Endometrial microvascular endothelial cells (primary cell): ENCODE results near the gene KRTAP5-2. TPM values are rescaled to one million over a fixed set of nuclear protein-coding genes. Genes with fewer than 3 reads are reported as not detected.

Experiments used
- in situ Hi-C: cut with HindIII; loops from 2 replicates; pipeline ENCODE4 v1.10.0; 2017; ENCODE audit warnings: low sequenced_read_pairs, low pct_unique_long_range_greater_than_20kb; ENCODE audit errors: inconsistent ontology term
- total RNA-seq: library from RNA; depleted of rRNA; stranded (reverse); fragments of >200 nt; gene quantifications from one replicate; pipeline ENCODE4 v1.2.3, GENCODE V29; 2015; ENCODE audit errors: inconsistent ontology term

Gene KRTAP5-2
- total RNA-seq, 1 donor from 2014 or later, result not detected

- in situ Hi-C loops, result no loop called here
Measured at GRCh38 chr11:1571760-1572196, 26.3 kb downstream of the KRTAP5-2 start.

GRCh38 chr11:1570896-1571759, 27.0 kb downstream of the KRTAP5-2 start:
- in situ Hi-C loops, result no loop called here

- in situ Hi-C loops, result no loop called here
Measured at GRCh38 chr11:1570531-1570895, 27.6 kb downstream of the KRTAP5-2 start.

- in situ Hi-C loops, result no loop called here
Measured at GRCh38 chr11:1570001-1570453, 28.1 kb downstream of the KRTAP5-2 start.

GRCh38 chr11:1569251-1569780, 28.8 kb downstream of the KRTAP5-2 start:
- in situ Hi-C loops, result no loop called here

GRCh38 chr11:1568441-1568911, 29.6 kb downstream of the KRTAP5-2 start:
- in situ Hi-C loops, result no loop called here

GRCh38 chr11:1567721-1568100, 30.4 kb downstream of the KRTAP5-2 start:
- in situ Hi-C loops, result no loop called here

- in situ Hi-C loops, result no loop called here
Measured at GRCh38 chr11:1567052-1567720, 30.9 kb downstream of the KRTAP5-2 start.

- in situ Hi-C loops, result no loop called here
Measured at GRCh38 chr11:1566381-1567051, 31.6 kb downstream of the KRTAP5-2 start.

- in situ Hi-C loops, result no loop called here
Measured at GRCh38 chr11:1565904-1566247, 32.2 kb downstream of the KRTAP5-2 start.

- in situ Hi-C loops, result no loop called here
Measured at GRCh38 chr11:1565173-1565903, 32.8 kb downstream of the KRTAP5-2 start.

GRCh38 chr11:1564535-1565172, 33.4 kb downstream of the KRTAP5-2 start:
- in situ Hi-C loops, result no loop called here

GRCh38 chr11:1563697-1564534, 34.2 kb downstream of the KRTAP5-2 start:
- in situ Hi-C loops, result no loop called here

- in situ Hi-C loops, result no loop called here
Measured at GRCh38 chr11:1563149-1563638, 34.9 kb downstream of the KRTAP5-2 start.

- in situ Hi-C loops, result no loop called here
Measured at GRCh38 chr11:1562469-1563148, 35.5 kb downstream of the KRTAP5-2 start.

- in situ Hi-C loops, result no loop called here
Measured at GRCh38 chr11:1561955-1562354, 36.1 kb downstream of the KRTAP5-2 start.

GRCh38 chr11:1561266-1561665, 36.8 kb downstream of the KRTAP5-2 start:
- in situ Hi-C loops, result no loop called here
